ENCODE data around the gene RFC1.

DNA sequence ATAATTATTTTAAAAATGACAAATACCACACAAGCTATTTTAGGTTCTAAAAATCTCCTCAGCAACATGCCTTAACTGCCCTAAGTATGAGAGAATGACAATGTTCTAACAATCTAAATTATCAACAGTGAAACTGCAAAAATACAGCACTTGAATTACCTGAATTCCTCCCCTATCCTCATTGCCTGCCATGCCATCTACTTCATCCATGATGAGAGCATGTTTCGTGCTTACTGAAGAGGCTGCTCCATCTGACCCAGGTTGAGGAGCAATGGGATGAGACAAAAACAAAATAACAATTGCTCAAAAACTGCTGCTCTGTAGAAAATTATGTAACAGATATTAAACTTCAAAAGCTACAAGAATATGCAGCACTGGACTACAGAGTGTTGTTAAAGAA is 63.3 kb downstream of the RFC1 start:
- TF ChIP-seq, protein P1, sequence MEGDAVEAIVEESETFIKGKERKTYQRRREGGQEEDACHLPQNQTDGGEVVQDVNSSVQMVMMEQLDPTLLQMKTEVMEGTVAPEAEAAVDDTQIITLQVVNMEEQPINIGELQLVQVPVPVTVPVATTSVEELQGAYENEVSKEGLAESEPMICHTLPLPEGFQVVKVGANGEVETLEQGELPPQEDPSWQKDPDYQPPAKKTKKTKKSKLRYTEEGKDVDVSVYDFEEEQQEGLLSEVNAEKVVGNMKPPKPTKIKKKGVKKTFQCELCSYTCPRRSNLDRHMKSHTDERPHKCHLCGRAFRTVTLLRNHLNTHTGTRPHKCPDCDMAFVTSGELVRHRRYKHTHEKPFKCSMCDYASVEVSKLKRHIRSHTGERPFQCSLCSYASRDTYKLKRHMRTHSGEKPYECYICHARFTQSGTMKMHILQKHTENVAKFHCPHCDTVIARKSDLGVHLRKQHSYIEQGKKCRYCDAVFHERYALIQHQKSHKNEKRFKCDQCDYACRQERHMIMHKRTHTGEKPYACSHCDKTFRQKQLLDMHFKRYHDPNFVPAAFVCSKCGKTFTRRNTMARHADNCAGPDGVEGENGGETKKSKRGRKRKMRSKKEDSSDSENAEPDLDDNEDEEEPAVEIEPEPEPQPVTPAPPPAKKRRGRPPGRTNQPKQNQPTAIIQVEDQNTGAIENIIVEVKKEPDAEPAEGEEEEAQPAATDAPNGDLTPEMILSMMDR (IDR thresholded peaks at IDR 0.05), result no peak
- no peak for TF ChIP-seq POLR2A (IDR thresholded peaks at IDR 0.05)

Measured in uterus (tissue), 2 donors.